PFSK-1 (cell line): ENCODE measurements around the gene GLB1L3.

Experiments used
- POLR2AphosphoS5 ChIP-seq: IDR thresholded peaks from 2 replicates; pipeline ENCODE4 v1.6.1; 2012; ENCODE audit warnings: low read depth, mild to moderate bottlenecking, control low read depth, low read length, moderate library complexity
- TAF1 ChIP-seq: IDR thresholded peaks from 2 replicates; pipeline ENCODE4 v1.6.1; 2012; ENCODE audit warnings: low read length, control low read depth, borderline replicate concordance; ENCODE audit not compliant: insufficient read depth

- TF ChIP-seq TAF1 (no peak), POLR2AphosphoS5 (no peak)
These were observed 64.3 kb downstream of the GLB1L3 start for GRCh38 chr11:134340354-134340964.
